NB4 (cell line): ENCODE measurements around the gene ALPL.

Experiments used
- DNase-seq: peaks from one replicate; pipeline ENCODE4 v3.0.0; 2010; ENCODE audit warnings: low read depth
- H3K4me3 ChIP-seq: one replicate; pipeline ENCODE4 v1.5.1; 2011; ENCODE audit warnings: mild to moderate bottlenecking, low read depth, low read length, moderate library complexity
- CTCF ChIP-seq: IDR thresholded peaks from one replicate; pipeline ENCODE4 v1.5.1; 2012; ENCODE audit warnings: low read depth, low read length
- MAX ChIP-seq: IDR thresholded peaks from 2 replicates; pipeline ENCODE4 v1.6.1; 2011; ENCODE audit warnings: low read depth, low read length
- MYC ChIP-seq: IDR thresholded peaks from 2 replicates; pipeline ENCODE4 v1.6.1; 2011; ENCODE audit warnings: low read depth, low read length
- POLR2A ChIP-seq: IDR thresholded peaks from 2 replicates; pipeline ENCODE4 v1.6.1; 2011; ENCODE audit warnings: mild to moderate bottlenecking; ENCODE audit not compliant: insufficient read length; ENCODE audit errors: extremely low read depth

ALPL gene

GRCh38 chr1:21490774-21491487 is 18.3 kb upstream of the ALPL start:
- DNase-seq = peak; percentile 55
- TF ChIP-seq MYC (no peak), POLR2A (no peak), MAX (no peak), CTCF (peak; percentile 35)

GRCh38 chr1:21491488-21492355 is 17.5 kb upstream of the ALPL start:
- TF ChIP-seq CTCF (no peak), POLR2A (no peak), MYC (no peak), MAX (no peak)
- no peak overlapping the region for H3K4me3 ChIP-seq
- DNase-seq = peak; percentile 32

More at GRCh38 chr1:21490774-21491487, 18.3 kb upstream of the ALPL start:
- no peak overlapping the region for H3K4me3 ChIP-seq

GRCh38 chr1:21492356-21492625 is 16.9 kb upstream of the ALPL start:
- no peak for DNase-seq
- no peak overlapping the region for H3K4me3 ChIP-seq
- TF ChIP-seq CTCF = no peak
- no peak for TF ChIP-seq POLR2A
- TF ChIP-seq MYC = no peak
- no peak for TF ChIP-seq MAX

GRCh38 chr1:21494196-21494595 is 15.0 kb upstream of the ALPL start:
- DNase-seq = no peak
- TF ChIP-seq MYC (no peak), CTCF (no peak), MAX (no peak), POLR2A (no peak)
- no peak overlapping the region for H3K4me3 ChIP-seq

GRCh38 chr1:21495225-21495820 is 13.9 kb upstream of the ALPL start:
- DNase-seq = no peak
- TF ChIP-seq MYC (no peak), CTCF (no peak), POLR2A (no peak), MAX (no peak)
- H3K4me3 ChIP-seq = no peak overlapping the region
